Retinal pigment epithelial cell (primary cell): Measurements from ENCODE around the gene MPP7.

Experiments
- DNase-seq: peaks from one replicate; pipeline ENCODE4 v3.0.0-alpha.2; 2010; ENCODE audit warnings: low read depth
- H3K4me3 ChIP-seq: 2 replicates; pipeline ENCODE4 v1.5.1; 2011; ENCODE audit warnings: mild to moderate bottlenecking, low read length, control low read depth, moderate library complexity
- TF ChIP-seq, protein P1 (sequence below): conservative IDR thresholded peaks from 2 replicates; pipeline ENCODE4 v1.5.1; 2011; ENCODE audit warnings: low read depth, low read length, control low read depth, inconsistent platforms

MPP7 gene

DNA sequence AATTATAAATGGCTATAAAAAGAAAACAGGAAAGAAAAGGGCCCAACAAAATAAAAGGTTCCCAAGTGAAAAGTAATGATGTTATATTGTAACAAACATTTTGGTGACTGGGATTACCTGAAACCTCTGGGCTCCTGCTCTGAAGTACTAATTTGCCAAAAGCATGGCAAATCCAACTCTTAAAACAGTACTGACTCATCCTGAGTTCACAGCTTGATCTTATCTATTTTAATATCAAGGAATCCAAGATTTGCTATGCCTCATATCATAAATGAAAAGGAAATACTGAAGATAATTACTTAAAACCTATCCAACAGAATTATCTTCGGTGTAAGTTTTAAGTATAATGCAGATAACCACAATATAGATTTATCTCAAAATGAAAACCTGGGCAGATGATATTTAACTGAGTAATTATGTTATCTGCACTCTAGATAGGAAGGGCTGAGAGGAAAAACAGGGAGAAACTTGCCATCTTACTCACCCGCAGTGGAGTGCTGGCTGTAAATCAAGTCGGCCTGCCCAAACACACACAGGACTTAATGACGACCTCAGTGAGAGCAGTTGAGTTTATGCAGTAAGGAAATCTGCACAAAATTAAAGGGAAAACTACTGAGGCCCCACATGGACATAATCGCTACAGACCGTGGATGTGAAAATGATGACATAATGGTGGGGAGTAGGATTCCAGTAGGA is 48.4 kb downstream of the MPP7 start:
- TF ChIP-seq, protein P1, sequence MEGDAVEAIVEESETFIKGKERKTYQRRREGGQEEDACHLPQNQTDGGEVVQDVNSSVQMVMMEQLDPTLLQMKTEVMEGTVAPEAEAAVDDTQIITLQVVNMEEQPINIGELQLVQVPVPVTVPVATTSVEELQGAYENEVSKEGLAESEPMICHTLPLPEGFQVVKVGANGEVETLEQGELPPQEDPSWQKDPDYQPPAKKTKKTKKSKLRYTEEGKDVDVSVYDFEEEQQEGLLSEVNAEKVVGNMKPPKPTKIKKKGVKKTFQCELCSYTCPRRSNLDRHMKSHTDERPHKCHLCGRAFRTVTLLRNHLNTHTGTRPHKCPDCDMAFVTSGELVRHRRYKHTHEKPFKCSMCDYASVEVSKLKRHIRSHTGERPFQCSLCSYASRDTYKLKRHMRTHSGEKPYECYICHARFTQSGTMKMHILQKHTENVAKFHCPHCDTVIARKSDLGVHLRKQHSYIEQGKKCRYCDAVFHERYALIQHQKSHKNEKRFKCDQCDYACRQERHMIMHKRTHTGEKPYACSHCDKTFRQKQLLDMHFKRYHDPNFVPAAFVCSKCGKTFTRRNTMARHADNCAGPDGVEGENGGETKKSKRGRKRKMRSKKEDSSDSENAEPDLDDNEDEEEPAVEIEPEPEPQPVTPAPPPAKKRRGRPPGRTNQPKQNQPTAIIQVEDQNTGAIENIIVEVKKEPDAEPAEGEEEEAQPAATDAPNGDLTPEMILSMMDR, result no peak
- no peak for DNase-seq
- H3K4me3 ChIP-seq, result no peak overlapping the region

GRCh38 chr10:28253169-28253785 is 49.6 kb downstream of the MPP7 start:
- DNase-seq, result peak; percentile 51
- H3K4me3 ChIP-seq, result no peak overlapping the region

More at GRCh38 chr10:28253169-28253785, 49.6 kb downstream of the MPP7 start:
- TF ChIP-seq, protein P1, result no peak
